A549 (cell line): Measurements from ENCODE around the gene LSM4.

Experiments used
- CTCF ChIP-seq: fragments of >200 bp; sonication (Bioruptor Twin); formaldehyde crosslinking; IDR thresholded peaks from 3 replicates; pipeline ENCODE4 v1.5.1; 2016
- ESRRA ChIP-seq: fragments of 150-350 bp; IDR thresholded peaks from 2 replicates; pipeline ENCODE4 v1.6.1; 2014; ENCODE audit warnings: mild to moderate bottlenecking, low read length, borderline replicate concordance
- KDM5A ChIP-seq: fragments of 200-600 bp; sonication (generic); IDR thresholded peaks from 2 replicates; pipeline ENCODE4 v1.6.1; 2016; ENCODE audit warnings: antibody characterized with exemption, mild to moderate bottlenecking

DNA sequence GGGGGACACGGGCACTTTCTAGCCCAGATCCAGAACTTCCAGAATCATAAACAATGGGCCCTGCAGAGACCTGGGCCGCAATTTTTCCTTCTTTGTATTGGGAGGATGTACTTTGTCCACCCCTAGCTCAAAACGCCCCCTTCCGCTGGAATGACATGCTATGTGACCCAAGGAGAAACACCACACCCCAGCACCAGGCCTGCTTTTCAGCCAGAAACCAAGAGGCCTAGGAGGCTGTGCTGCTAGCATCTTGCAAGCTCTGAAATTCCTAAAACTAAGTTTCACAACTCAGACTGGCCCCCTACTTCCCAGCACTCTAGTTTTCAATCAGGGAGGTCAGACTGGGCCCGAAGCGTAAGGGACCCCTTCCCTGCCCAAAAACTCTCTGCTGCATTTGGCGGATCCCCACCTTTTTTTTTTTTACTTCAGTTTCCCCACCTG is 538 bp downstream of the LSM4 start:
- TF ChIP-seq CTCF (peak; percentile 26; the same call in 1 of the 3 replicates), ESRRA (no peak), KDM5A (no peak)
